WTC11 (cell line): ENCODE results near the gene FBXO3. TPM values are rescaled to one million over a fixed set of nuclear protein-coding genes. Genes with fewer than 3 reads are reported as not detected.

ENCODE experiments used
- ATAC-seq: fragments of 200-7000 bp; cut with Tn5 transposase; 2 replicates; pipeline ENCODE4 v1.10.0; 2021; ENCODE audit warnings: mild to moderate bottlenecking, moderate library complexity
- CTCF ChIA-PET: fragments of 300-600 bp; sonication (Branson Sonifier 250); formaldehyde crosslinking; loops from one replicate; lab custom pipeline; 2021; ENCODE audit warnings: antibody characterized with exemption; lab: Charles Lee
- POLR2A ChIA-PET: fragments of 350-600 bp; sonication (Branson Sonifier 250); formaldehyde crosslinking; loops from one replicate; lab custom pipeline; 2021; ENCODE audit warnings: antibody characterized with exemption; lab: Charles Lee
- DNase-seq: peaks from one replicate; pipeline ENCODE4 v3.0.0; 2021; ENCODE audit warnings: low spot score
- H3K27ac Mint-ChIP-seq: 2 replicates; pipeline ENCODE4 v1.8.0; 2021; ENCODE audit warnings: mixed read lengths
- H3K27me3 Mint-ChIP-seq: 2 replicates; pipeline ENCODE4 v1.8.0; 2021; ENCODE audit warnings: low read depth, mild to moderate bottlenecking, moderate library complexity, mixed read lengths
- H3K36me3 Mint-ChIP-seq: 2 replicates; pipeline ENCODE4 v1.8.0; 2021; ENCODE audit warnings: mixed read lengths
- H3K4me1 Mint-ChIP-seq: 2 replicates; pipeline ENCODE4 v1.8.0; 2022; ENCODE audit warnings: mixed read lengths
- H3K4me3 Mint-ChIP-seq: 2 replicates; pipeline ENCODE4 v1.8.0; 2021; ENCODE audit warnings: mild to moderate bottlenecking, moderate library complexity, mixed read lengths
- H3K9me3 Mint-ChIP-seq: 2 replicates; pipeline ENCODE4 v1.8.0; 2021; ENCODE audit warnings: mixed read lengths
- CBFB ChIP-seq: sonication (generic); formaldehyde crosslinking; IDR thresholded peaks from 2 replicates; pipeline ENCODE4 v1.8.1; 2022; ENCODE audit warnings: mild to moderate bottlenecking, low read depth, missing genetic modification reagents
- FOXP1 ChIP-seq: sonication (generic); formaldehyde crosslinking; IDR thresholded peaks from 2 replicates; pipeline ENCODE4 v1.8.0; 2022; ENCODE audit warnings: missing genetic modification reagents, mild to moderate bottlenecking, moderate library complexity, borderline replicate concordance
- JUN ChIP-seq: sonication (generic); formaldehyde crosslinking; IDR thresholded peaks from 2 replicates; pipeline ENCODE4 v1.8.0; 2023; ENCODE audit warnings: mild to moderate bottlenecking, missing genetic modification reagents
- SMAD3 ChIP-seq: sonication (generic); formaldehyde crosslinking; IDR thresholded peaks from 2 replicates; pipeline ENCODE4 v1.8.0; 2022; ENCODE audit warnings: missing genetic modification reagents, mild to moderate bottlenecking, borderline replicate concordance
- ZNF121 ChIP-seq: sonication (generic); formaldehyde crosslinking; IDR thresholded peaks from 2 replicates; pipeline ENCODE4 v1.8.0; 2023; ENCODE audit warnings: missing genetic modification reagents
- ZNF138 ChIP-seq: sonication (generic); formaldehyde crosslinking; conservative IDR thresholded peaks from 2 replicates; pipeline ENCODE4 v1.8.1; 2022; ENCODE audit warnings: mild to moderate bottlenecking, moderate library complexity, missing genetic modification reagents
- ZNF263 ChIP-seq: sonication (generic); formaldehyde crosslinking; IDR thresholded peaks from 2 replicates; pipeline ENCODE4 v1.8.1; 2022; ENCODE audit warnings: low read depth, mild to moderate bottlenecking, moderate library complexity, missing genetic modification reagents
- ZNF423 ChIP-seq: fragments of 250-450 bp; sonication (Bioruptor Pico); IDR thresholded peaks from 2 replicates; pipeline ENCODE4 v2.1.2; 2022; ENCODE audit warnings: mild to moderate bottlenecking, moderate library complexity
- total RNA-seq: library from RNA; stranded (reverse); gene quantifications from 3 replicates; pipeline ENCODE4 v1.2.3, GENCODE V29; 2021
- TF ChIP-seq, protein P1 (sequence below): sonication (generic); formaldehyde crosslinking; IDR thresholded peaks from 2 replicates; pipeline ENCODE4 v1.8.1; 2022; ENCODE audit warnings: low read depth, mild to moderate bottlenecking, moderate library complexity, missing genetic modification reagents, borderline replicate concordance
- TF ChIP-seq, protein P2 (sequence below): fragments of 200-600 bp; IDR thresholded peaks from 2 replicates; pipeline ENCODE4 v1.8.0; 2022; ENCODE audit warnings: antibody characterized with exemption
- TF ChIP-seq, protein P3 (sequence below): sonication (generic); formaldehyde crosslinking; IDR thresholded peaks from 2 replicates; pipeline ENCODE4 v1.8.1; 2023; ENCODE audit warnings: mild to moderate bottlenecking, missing genetic modification reagents, moderate library complexity
- TF ChIP-seq, protein P4 (sequence below): sonication (generic); formaldehyde crosslinking; IDR thresholded peaks from 2 replicates; pipeline ENCODE4 v1.8.1; 2022; ENCODE audit warnings: mild to moderate bottlenecking, moderate library complexity, missing genetic modification reagents

Gene FBXO3
- total RNA-seq, 1 experiment from 2014 or later = 14.5 TPM

DNA sequence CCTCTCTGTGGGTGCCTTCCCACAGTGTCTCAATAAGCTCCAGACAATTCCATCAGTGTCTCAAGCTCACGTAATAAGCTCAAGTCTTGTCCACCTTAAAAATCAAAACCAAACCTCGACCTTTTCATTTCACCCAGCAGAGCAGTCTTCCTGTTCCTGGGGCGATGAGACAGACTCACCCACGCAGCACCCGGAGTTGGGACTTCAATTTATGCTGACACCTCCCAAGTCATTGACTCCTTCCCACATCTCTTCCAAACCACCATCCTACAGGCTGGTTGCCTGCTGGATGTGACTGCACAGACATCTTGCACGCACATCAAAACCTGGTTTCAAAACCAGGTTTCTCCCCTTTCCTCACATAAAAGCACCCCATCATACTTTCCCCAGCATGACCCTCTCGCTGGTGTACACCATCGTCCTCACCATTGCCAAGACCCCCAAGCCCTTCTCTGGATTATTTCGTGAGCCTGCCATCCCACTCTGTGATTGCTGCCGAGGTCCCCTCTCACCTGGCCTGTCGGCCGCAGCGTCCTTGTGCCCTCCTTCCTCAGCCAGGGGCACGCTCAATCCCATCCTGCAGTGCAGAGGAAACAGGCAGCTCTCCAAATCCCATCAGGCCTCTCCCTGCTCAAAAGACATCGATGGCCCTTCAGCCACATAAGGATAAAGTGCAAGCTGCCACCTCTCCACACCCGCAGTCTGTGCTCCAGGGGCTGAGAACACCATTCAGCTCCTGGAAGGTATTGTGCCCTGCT, 45.1 kb upstream of the FBXO3 start:
- ChIA-PET POLR2A (interaction anchor here (0.7 kb wide), 1 partner anchor 11 kb away, joined by 3 read pairs; no protein-coding TSS in a partner anchor), CTCF (interaction anchor here (1.0 to 4.3 kb wide), 4 partner anchors 10 to 168 kb away, joined by 4 to 30 read pairs (median 7); no protein-coding TSS in a partner anchor)
- Mint-ChIP-seq H3K4me1 (peaks cover 7% of the 10 kb centered on the region), H3K36me3 (no peaks in the 10 kb centered on the region), H3K27ac (no peak overlapping the region), H3K4me3 (no peak overlapping the region), H3K9me3 (no peaks in the 10 kb centered on the region), H3K27me3 (peaks cover 2% of the 10 kb centered on the region; the same call in 1 of the 2 replicates)
- ATAC-seq (no peak), DNase-seq (no peak)
- no peak for TF ChIP-seq ZNF263 (CRISPR knock-in tag)

DNA sequence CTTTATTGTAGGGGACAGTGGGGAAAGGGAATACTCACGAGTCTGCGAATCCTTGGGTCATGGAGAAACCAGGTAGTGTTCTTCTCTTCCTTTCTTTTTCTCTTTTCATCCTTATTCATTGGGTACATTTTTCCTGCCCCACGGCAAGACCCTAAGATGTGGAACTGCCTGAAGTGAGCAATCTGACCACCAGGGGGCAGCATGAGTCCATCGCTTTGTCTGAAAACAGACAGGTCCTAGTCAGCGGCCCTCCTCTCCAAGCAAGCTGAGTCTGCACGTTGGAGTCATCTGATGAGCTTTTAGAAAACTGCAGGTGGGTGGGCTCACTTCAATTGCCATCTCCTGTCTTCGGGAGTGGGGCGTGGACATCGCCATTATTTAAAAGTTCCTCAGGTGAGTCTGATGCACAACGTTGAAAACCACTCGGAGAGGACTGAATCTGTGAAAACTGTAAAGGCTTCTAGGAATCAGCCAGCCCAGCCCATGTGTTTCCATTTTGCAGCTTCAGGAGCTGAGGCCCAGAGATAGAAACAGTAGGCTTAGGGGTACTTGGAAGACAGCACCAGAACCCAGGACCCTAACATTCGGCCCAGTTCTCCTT, 34.0 kb upstream of the FBXO3 start:
- Mint-ChIP-seq H3K27me3 (peaks cover 5% of the 10 kb centered on the region), H3K27ac (no peak overlapping the region), H3K36me3 (no peaks in the 10 kb centered on the region), H3K4me3 (no peak overlapping the region), H3K4me1 (peaks cover 4% of the 10 kb centered on the region; the same call in 1 of the 2 replicates), H3K9me3 (no peaks in the 10 kb centered on the region)
- DNase-seq = peak; percentile 96
- TF ChIP-seq, protein P1, sequence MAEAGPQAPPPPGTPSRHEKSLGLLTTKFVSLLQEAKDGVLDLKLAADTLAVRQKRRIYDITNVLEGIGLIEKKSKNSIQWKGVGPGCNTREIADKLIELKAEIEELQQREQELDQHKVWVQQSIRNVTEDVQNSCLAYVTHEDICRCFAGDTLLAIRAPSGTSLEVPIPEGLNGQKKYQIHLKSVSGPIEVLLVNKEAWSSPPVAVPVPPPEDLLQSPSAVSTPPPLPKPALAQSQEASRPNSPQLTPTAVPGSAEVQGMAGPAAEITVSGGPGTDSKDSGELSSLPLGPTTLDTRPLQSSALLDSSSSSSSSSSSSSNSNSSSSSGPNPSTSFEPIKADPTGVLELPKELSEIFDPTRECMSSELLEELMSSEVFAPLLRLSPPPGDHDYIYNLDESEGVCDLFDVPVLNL (CRISPR knock-in tag) = no peak
- TF ChIP-seq, protein P2, sequence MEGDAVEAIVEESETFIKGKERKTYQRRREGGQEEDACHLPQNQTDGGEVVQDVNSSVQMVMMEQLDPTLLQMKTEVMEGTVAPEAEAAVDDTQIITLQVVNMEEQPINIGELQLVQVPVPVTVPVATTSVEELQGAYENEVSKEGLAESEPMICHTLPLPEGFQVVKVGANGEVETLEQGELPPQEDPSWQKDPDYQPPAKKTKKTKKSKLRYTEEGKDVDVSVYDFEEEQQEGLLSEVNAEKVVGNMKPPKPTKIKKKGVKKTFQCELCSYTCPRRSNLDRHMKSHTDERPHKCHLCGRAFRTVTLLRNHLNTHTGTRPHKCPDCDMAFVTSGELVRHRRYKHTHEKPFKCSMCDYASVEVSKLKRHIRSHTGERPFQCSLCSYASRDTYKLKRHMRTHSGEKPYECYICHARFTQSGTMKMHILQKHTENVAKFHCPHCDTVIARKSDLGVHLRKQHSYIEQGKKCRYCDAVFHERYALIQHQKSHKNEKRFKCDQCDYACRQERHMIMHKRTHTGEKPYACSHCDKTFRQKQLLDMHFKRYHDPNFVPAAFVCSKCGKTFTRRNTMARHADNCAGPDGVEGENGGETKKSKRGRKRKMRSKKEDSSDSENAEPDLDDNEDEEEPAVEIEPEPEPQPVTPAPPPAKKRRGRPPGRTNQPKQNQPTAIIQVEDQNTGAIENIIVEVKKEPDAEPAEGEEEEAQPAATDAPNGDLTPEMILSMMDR = peak; percentile 92
- TF ChIP-seq, protein P3, sequence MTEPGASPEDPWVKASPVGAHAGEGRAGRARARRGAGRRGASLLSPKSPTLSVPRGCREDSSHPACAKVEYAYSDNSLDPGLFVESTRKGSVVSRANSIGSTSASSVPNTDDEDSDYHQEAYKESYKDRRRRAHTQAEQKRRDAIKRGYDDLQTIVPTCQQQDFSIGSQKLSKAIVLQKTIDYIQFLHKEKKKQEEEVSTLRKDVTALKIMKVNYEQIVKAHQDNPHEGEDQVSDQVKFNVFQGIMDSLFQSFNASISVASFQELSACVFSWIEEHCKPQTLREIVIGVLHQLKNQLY = no peak
- TF ChIP-seq FOXP1 (CRISPR knock-in tag) (no peak), JUN (no peak), SMAD3 (CRISPR knock-in tag) (no peak), CBFB (no peak), ZNF121 (CRISPR knock-in tag) (peak; percentile 78)
- CTCF ChIA-PET = interaction anchor here (0.6 to 4.5 kb wide), 55 partner anchors 10 to 550 kb away, joined by 3 to 131 read pairs (median 4); partner anchors contain the start of genes ABTB2, CD59 and FBXO3
- POLR2A ChIA-PET = interaction anchor here (0.5 to 1.0 kb wide), 2 partner anchors 10 to 12 kb away, joined by 3 read pairs; no protein-coding TSS in a partner anchor
- peak; percentile 99 for ATAC-seq

DNA sequence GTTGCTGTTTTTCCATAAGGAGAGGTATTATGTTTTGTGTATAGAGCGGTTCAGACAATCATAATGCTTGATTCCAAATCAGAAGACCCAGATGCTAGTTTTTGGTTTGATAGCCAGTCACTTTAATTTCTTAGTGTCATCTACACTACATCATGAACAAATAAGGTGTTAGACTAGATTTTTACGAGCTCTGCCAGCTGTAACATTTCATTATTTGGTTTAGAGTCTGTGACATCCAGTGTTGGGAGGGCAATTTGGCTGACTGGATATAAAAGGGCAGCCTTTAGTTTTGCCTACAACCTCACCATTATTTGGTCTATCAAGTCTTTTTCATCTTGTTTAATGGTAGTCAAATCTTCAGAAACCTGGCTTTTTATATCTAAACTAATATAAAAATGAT, 30.2 kb upstream of the FBXO3 start:
- Mint-ChIP-seq H3K27me3 (peaks cover 32% of the 10 kb centered on the region), H3K36me3 (no peaks in the 10 kb centered on the region), H3K9me3 (no peaks in the 10 kb centered on the region), H3K4me3 (no peak overlapping the region), H3K27ac (no peak overlapping the region), H3K4me1 (peaks cover 13% of the 10 kb centered on the region)
- ATAC-seq = no peak
- DNase-seq = no peak
- TF ChIP-seq ZNF423 (CRISPR knock-in tag) (no peak), ZNF138 (CRISPR knock-in tag) (no peak)
- TF ChIP-seq, protein P3 = no peak
- TF ChIP-seq, protein P4, sequence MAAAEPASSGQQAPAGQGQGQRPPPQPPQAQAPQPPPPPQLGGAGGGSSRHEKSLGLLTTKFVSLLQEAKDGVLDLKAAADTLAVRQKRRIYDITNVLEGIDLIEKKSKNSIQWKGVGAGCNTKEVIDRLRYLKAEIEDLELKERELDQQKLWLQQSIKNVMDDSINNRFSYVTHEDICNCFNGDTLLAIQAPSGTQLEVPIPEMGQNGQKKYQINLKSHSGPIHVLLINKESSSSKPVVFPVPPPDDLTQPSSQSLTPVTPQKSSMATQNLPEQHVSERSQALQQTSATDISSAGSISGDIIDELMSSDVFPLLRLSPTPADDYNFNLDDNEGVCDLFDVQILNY (CRISPR knock-in tag) = no peak
- POLR2A ChIA-PET = no interaction called here
- CTCF ChIA-PET = no interaction called here
